ENCODE data around the gene PTPN2. TPM values are rescaled to one million over a fixed set of nuclear protein-coding genes. Genes with fewer than 3 reads are reported as not detected.

Gene PTPN2
- total and polyA plus RNA-seq, 2 donors (not counting 1 experiment from before 2014, with no cell fraction given): 41.2 to 75.5 TPM

DNA sequence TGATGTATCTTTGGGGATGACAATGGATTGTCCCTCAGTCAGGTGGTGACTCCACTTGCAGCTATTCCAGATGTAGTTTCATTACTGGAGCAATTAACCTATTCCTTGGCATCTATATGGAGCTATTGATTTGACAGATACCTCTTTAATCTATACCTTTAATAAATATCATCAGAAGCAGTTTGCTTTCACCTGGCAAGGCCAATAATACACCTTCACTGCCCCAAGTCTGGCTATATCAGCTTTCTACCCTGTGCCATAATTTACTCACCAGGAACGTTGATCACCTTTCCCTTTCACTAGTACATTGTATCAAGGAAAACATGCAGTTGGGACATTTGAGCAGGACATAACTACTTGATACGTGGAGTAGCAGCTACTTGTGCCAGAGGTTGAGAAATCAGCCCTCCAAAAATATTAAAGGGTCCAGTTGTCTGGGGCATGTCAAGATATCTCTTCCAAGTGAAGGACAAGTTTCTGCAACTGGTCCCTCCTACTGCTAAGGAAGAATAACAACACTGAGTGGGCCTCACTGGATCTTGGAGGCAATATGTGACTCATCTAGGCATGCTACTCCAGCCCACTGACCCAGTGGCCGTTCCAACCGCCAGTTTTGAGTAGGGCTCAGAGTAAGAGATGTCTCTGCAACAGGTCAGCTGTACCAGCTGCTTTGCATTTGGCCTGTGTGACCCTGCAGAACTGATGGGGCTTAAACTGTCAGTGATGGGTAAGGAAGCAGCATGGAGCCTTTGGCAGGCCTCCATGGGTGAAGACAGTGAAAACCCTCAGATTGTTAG lies 114.2 kb downstream of the PTPN2 start:
- no peaks in the 10 kb centered on the region for H3K36me3 ChIP-seq (replicated peaks in 1 of 2; ENCODE audit: control extremely low read depth in 1 of 2, control insufficient read depth in 1 of 2, extremely low read depth in 1 of 2, insufficient read depth in 2 of 2, low read length in 1 of 2)

DNA sequence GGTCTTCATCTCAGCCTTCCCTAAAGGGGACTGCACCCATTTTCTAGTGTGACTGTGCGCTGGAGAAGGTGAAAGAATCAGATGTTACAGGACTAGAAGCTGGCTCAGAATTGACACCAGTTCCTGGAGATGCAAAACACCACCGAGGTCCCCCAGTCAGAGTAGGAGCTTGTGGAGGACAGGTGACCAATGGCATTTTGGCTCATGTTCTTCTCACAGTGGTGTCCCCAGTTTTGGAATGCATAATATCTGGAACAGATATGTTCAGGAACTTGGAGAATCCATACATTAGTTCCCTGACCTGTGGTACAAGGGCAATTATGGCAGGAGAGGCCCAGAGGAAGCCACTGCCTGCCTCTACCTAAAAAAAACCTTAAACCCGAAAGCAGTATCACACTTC lies 114.9 kb downstream of the PTPN2 start:
- Histone ChIP-seq H3K27ac (ENCODE audit: low read length in 2 of 2) (no peak overlapping the region), H3K4me2 (replicated peaks; ENCODE audit: low read depth, low read length, poor library complexity, severe bottlenecking) (no peak overlapping the region), H2AFZ (ENCODE audit: insufficient read depth, low read depth, low read length, poor library complexity, severe bottlenecking) (no peak overlapping the region), H4K20me1 (ENCODE audit: control insufficient read depth, insufficient read depth, low read length, poor library complexity, severe bottlenecking) (no peaks in the 10 kb centered on the region), H3K9ac (ENCODE audit: low read length) (no peak overlapping the region), H3K36me3 (replicated peaks in 1 of 2; ENCODE audit: control extremely low read depth in 1 of 2, control insufficient read depth in 1 of 2, extremely low read depth in 1 of 2, insufficient read depth in 2 of 2, low read length in 1 of 2) (no peaks in the 10 kb centered on the region), H3K4me1 (ENCODE audit: control insufficient read depth in 2 of 2, insufficient read depth in 2 of 2, low read length in 2 of 2) (no peaks in the 10 kb centered on the region), H3K79me2 (ENCODE audit: control insufficient read depth, insufficient read depth, low read length) (no peaks in the 10 kb centered on the region), H3K4me3 (ENCODE audit: control extremely low read depth in 1 of 5, extremely low read depth in 1 of 5, insufficient read depth in 1 of 5, low read depth in 2 of 5, low read length in 4 of 5) (no peak overlapping the region), H3K27me3 (replicated peaks in 1 of 4; ENCODE audit: control extremely low read depth in 1 of 4, control insufficient read depth in 3 of 4, insufficient read depth in 4 of 4, low read length in 3 of 4) (no peaks in the 10 kb centered on the region), H3K9me3 (ENCODE audit: control extremely low read depth in 1 of 3, control insufficient read depth in 2 of 3, insufficient read depth in 1 of 3, low read length in 2 of 3) (no peaks in the 10 kb centered on the region)
- DNase-seq (no peak), ATAC-seq (ENCODE audit: low read depth) (no peak)
- 90% methylated on average over 2 of the region's 3 CpGs for WGBS (ENCODE audit: insufficient coverage)
- POLR2A ChIA-PET: no interaction called here
- no peaks in the 10 kb centered on the region for H3K9me3 Mint-ChIP-seq (ENCODE audit: insufficient read depth)
- intact Hi-C loops (cut with micrococcal nuclease): no loop called here
- H3K4me3 Mint-ChIP-seq: no peak overlapping the region
- TF ChIP-seq EZH2 (IDR thresholded peaks at IDR 0.05; ENCODE audit: borderline replicate concordance, insufficient read depth, low read depth, low read length, poor library complexity, severe bottlenecking): no peak
- TF ChIP-seq, protein P1, sequence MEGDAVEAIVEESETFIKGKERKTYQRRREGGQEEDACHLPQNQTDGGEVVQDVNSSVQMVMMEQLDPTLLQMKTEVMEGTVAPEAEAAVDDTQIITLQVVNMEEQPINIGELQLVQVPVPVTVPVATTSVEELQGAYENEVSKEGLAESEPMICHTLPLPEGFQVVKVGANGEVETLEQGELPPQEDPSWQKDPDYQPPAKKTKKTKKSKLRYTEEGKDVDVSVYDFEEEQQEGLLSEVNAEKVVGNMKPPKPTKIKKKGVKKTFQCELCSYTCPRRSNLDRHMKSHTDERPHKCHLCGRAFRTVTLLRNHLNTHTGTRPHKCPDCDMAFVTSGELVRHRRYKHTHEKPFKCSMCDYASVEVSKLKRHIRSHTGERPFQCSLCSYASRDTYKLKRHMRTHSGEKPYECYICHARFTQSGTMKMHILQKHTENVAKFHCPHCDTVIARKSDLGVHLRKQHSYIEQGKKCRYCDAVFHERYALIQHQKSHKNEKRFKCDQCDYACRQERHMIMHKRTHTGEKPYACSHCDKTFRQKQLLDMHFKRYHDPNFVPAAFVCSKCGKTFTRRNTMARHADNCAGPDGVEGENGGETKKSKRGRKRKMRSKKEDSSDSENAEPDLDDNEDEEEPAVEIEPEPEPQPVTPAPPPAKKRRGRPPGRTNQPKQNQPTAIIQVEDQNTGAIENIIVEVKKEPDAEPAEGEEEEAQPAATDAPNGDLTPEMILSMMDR (IDR thresholded peaks at IDR 0.05): no peak
- no peaks in the 10 kb centered on the region for H3K4me1 Mint-ChIP-seq
- no peaks in the 10 kb centered on the region for H3K27me3 Mint-ChIP-seq
- CTCF ChIA-PET: interaction anchor here (0.8 kb wide), 2 partner anchors 11 to 42 kb away, joined by 3 read pairs; no protein-coding TSS in a partner anchor
- H3K27ac Mint-ChIP-seq: no peak overlapping the region

More for the DNA sequence above, 114.2 kb downstream of the PTPN2 start:
- Histone ChIP-seq H3K9ac (ENCODE audit: low read length) (no peak overlapping the region), H3K4me1 (ENCODE audit: control insufficient read depth in 2 of 2, insufficient read depth in 2 of 2, low read length in 2 of 2) (no peaks in the 10 kb centered on the region), H3K27ac (ENCODE audit: low read length in 2 of 2) (no peak overlapping the region), H3K79me2 (ENCODE audit: control insufficient read depth, insufficient read depth, low read length) (no peaks in the 10 kb centered on the region), H4K20me1 (ENCODE audit: control insufficient read depth, insufficient read depth, low read length, poor library complexity, severe bottlenecking) (no peaks in the 10 kb centered on the region), H3K4me2 (replicated peaks; ENCODE audit: low read depth, low read length, poor library complexity, severe bottlenecking) (no peak overlapping the region), H3K27me3 (replicated peaks in 1 of 4; ENCODE audit: control extremely low read depth in 1 of 4, control insufficient read depth in 3 of 4, insufficient read depth in 4 of 4, low read length in 3 of 4) (no peaks in the 10 kb centered on the region), H2AFZ (ENCODE audit: insufficient read depth, low read depth, low read length, poor library complexity, severe bottlenecking) (no peak overlapping the region), H3K4me3 (ENCODE audit: control extremely low read depth in 1 of 5, extremely low read depth in 1 of 5, insufficient read depth in 1 of 5, low read depth in 2 of 5, low read length in 4 of 5) (no peak overlapping the region), H3K9me3 (ENCODE audit: control extremely low read depth in 1 of 3, control insufficient read depth in 2 of 3, insufficient read depth in 1 of 3, low read length in 2 of 3) (no peaks in the 10 kb centered on the region)
- no peak for ATAC-seq (ENCODE audit: low read depth)
- no peak overlapping the region for H3K27ac Mint-ChIP-seq
- no peaks in the 10 kb centered on the region for H3K9me3 Mint-ChIP-seq (ENCODE audit: insufficient read depth)
- H3K4me1 Mint-ChIP-seq: no peaks in the 10 kb centered on the region
- CTCF ChIA-PET: interaction anchor here (0.8 kb wide), 1 partner anchor 12 kb away, joined by 3 read pairs; no protein-coding TSS in a partner anchor
- TF ChIP-seq, protein P1 (IDR thresholded peaks at IDR 0.05): no peak
- TF ChIP-seq EZH2 (IDR thresholded peaks at IDR 0.05; ENCODE audit: borderline replicate concordance, insufficient read depth, low read depth, low read length, poor library complexity, severe bottlenecking): no peak
- no peak for DNase-seq
- WGBS (ENCODE audit: insufficient coverage): 100% methylated on average over 3 of the region's 4 CpGs
- intact Hi-C loops (cut with micrococcal nuclease): no loop called here
- POLR2A ChIA-PET: no interaction called here
- H3K27me3 Mint-ChIP-seq: peaks cover 3% of the 10 kb centered on the region
- no peak overlapping the region for H3K4me3 Mint-ChIP-seq

Measured in B cell (primary cell).